ENCODE data around the gene GFOD1.

The GFOD1 gene

GRCh38 chr6:13319891-13320564 lies 167.4 kb downstream of the GFOD1 start:
- no peak overlapping the region for H3K9ac ChIP-seq (ENCODE audit: low read length)
- no peaks in the 10 kb centered on the region for H3K4me1 ChIP-seq (ENCODE audit: control insufficient read depth, insufficient read depth, low read length)
- H3K27me3 ChIP-seq (ENCODE audit: control insufficient read depth, insufficient read depth, low read length), result no peaks in the 10 kb centered on the region
- H3K27ac ChIP-seq (ENCODE audit: low read depth, low read length), result no peak overlapping the region
- H3K4me3 ChIP-seq (ENCODE audit: low read length), result no peak overlapping the region
- H3K36me3 ChIP-seq (ENCODE audit: control insufficient read depth, insufficient read depth, low read length), result peaks cover 15% of the 10 kb centered on the region

DNA sequence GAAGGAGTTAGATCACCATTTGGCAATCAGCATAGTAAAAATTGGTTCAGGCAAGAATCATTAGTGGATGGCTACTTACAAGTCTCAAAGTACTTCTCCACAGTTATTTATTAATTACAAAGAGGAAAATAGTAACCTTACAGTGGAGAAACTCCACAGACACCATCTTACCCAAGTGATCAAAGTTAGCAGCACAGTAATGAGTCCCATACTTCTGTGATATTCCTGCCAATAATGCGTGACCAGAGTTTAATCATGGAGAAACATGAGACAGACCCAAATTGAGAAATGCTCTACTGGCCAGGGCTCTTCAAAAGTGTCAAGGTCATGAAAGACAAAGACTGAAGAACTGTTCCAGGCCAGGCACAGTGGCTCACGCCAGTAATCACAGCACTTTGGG lies 168.6 kb downstream of the GFOD1 start:
- H3K9ac ChIP-seq (ENCODE audit: low read length), result no peak overlapping the region
- H3K27me3 ChIP-seq (ENCODE audit: control insufficient read depth, insufficient read depth, low read length), result no peaks in the 10 kb centered on the region
- peaks cover 15% of the 10 kb centered on the region for H3K36me3 ChIP-seq (ENCODE audit: control insufficient read depth, insufficient read depth, low read length)
- H3K4me3 ChIP-seq (ENCODE audit: low read length), result no peak overlapping the region
- no peak overlapping the region for H3K27ac ChIP-seq (ENCODE audit: low read depth, low read length)
- H3K4me1 ChIP-seq (ENCODE audit: control insufficient read depth, insufficient read depth, low read length), result no peaks in the 10 kb centered on the region

DNA sequence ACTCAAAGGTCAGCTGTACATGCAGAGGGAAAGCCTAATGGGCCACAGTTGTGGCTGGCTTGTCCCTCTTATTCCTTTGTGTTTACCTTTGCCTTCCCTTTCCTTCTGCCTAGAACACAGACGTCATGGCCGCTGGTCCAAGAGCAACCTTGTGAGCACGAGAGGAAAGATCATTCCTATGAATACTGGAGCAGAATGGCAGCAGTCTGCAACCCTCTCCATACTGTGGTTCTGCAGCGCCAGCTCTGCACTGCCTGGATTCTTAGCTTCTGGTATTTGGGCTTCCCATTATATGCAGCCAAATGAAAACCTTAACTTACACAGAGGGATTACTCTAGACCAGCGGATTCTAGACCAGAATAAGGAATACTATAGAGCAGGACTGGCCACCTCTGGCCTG lies 171.5 kb downstream of the GFOD1 start:
- Histone ChIP-seq H3K4me3 (ENCODE audit: low read length) (no peak overlapping the region), H3K9ac (ENCODE audit: low read length) (no peak overlapping the region), H3K27ac (ENCODE audit: low read depth, low read length) (no peak overlapping the region), H3K27me3 (ENCODE audit: control insufficient read depth, insufficient read depth, low read length) (no peaks in the 10 kb centered on the region), H3K36me3 (ENCODE audit: control insufficient read depth, insufficient read depth, low read length) (peaks cover 9% of the 10 kb centered on the region), H3K4me1 (ENCODE audit: control insufficient read depth, insufficient read depth, low read length) (no peaks in the 10 kb centered on the region)

DNA sequence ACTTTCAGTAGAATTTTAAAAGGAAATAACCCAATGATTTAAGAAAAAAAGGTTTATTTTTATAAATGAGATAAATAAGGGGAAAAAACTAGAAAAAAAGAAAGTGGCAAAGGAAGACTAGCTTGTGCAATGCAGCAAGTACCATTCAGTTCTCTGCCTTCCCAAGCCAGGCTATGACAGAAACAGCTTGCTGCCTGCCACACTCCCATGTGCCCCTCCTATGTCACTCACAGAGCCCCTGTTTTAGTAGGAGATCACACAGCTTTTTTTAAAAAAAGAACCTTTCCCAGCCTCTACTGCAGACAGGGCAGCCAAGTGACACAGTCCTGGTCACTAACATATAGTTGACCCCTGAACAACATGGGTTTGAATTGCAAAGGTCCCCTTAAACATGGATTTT lies 172.6 kb downstream of the GFOD1 start:
- Histone ChIP-seq H3K9ac (ENCODE audit: low read length) (no peak overlapping the region), H3K4me1 (ENCODE audit: control insufficient read depth, insufficient read depth, low read length) (no peaks in the 10 kb centered on the region), H3K36me3 (ENCODE audit: control insufficient read depth, insufficient read depth, low read length) (peaks cover 6% of the 10 kb centered on the region), H3K4me3 (ENCODE audit: low read length) (no peak overlapping the region), H3K27me3 (ENCODE audit: control insufficient read depth, insufficient read depth, low read length) (no peaks in the 10 kb centered on the region), H3K27ac (ENCODE audit: low read depth, low read length) (no peak overlapping the region)

DNA sequence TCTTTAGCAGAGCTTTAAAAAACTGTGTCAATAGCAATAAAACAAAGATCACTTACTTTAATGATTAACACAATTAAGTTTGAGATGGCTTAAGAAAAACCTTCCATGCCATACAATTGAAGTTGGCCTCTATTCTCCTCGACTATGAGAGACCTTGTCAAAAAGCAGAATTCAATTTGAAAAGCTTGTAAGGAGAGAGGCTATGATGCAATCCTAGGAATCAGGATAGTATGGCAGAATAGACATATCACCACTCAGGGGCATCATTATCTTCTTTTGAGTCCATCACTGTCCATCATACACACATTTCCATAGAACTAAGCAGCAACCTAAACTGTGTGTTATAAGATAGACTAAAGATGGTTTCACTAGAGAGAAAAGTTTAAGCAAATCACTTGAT lies 176.2 kb downstream of the GFOD1 start:
- Histone ChIP-seq H3K36me3 (ENCODE audit: control insufficient read depth, insufficient read depth, low read length) (peaks cover 12% of the 10 kb centered on the region), H3K27me3 (ENCODE audit: control insufficient read depth, insufficient read depth, low read length) (no peaks in the 10 kb centered on the region), H3K4me3 (ENCODE audit: low read length) (no peak overlapping the region), H3K9ac (ENCODE audit: low read length) (no peak overlapping the region), H3K4me1 (ENCODE audit: control insufficient read depth, insufficient read depth, low read length) (no peaks in the 10 kb centered on the region), H3K27ac (ENCODE audit: low read depth, low read length) (no peak overlapping the region)

- H3K27me3 ChIP-seq (ENCODE audit: control insufficient read depth, insufficient read depth, low read length), result no peaks in the 10 kb centered on the region
These were observed 179.1 kb downstream of the GFOD1 start for GRCh38 chr6:13308332-13308731.

More at GRCh38 chr6:13308332-13308731, 179.1 kb downstream of the GFOD1 start:
- Histone ChIP-seq H3K27ac (ENCODE audit: low read depth, low read length) (no peak overlapping the region), H3K9ac (ENCODE audit: low read length) (no peak overlapping the region), H3K36me3 (ENCODE audit: control insufficient read depth, insufficient read depth, low read length) (peaks cover 9% of the 10 kb centered on the region), H3K4me1 (ENCODE audit: control insufficient read depth, insufficient read depth, low read length) (peaks cover 4% of the 10 kb centered on the region), H3K4me3 (ENCODE audit: low read length) (no peak overlapping the region)

Data from rectal smooth muscle tissue (tissue), 1 donor.